GM18519 (cell line): ENCODE results near the gene ZNF274.
"Not testable (repeated sequence)": the region's sequence is repeated elsewhere in the genome, so short reads cannot be mapped to it uniquely, and the experiment has no call there.

Source experiments
- ATAC-seq: cut with Tn5 transposase; IDR thresholded peaks from one replicate; pipeline ENCODE4 v1.9.1; 2021; ENCODE audit warnings: mild to moderate bottlenecking, moderate library complexity; ENCODE audit not compliant: unreplicated experiment, low FRiP score

The ZNF274 gene

DNA sequence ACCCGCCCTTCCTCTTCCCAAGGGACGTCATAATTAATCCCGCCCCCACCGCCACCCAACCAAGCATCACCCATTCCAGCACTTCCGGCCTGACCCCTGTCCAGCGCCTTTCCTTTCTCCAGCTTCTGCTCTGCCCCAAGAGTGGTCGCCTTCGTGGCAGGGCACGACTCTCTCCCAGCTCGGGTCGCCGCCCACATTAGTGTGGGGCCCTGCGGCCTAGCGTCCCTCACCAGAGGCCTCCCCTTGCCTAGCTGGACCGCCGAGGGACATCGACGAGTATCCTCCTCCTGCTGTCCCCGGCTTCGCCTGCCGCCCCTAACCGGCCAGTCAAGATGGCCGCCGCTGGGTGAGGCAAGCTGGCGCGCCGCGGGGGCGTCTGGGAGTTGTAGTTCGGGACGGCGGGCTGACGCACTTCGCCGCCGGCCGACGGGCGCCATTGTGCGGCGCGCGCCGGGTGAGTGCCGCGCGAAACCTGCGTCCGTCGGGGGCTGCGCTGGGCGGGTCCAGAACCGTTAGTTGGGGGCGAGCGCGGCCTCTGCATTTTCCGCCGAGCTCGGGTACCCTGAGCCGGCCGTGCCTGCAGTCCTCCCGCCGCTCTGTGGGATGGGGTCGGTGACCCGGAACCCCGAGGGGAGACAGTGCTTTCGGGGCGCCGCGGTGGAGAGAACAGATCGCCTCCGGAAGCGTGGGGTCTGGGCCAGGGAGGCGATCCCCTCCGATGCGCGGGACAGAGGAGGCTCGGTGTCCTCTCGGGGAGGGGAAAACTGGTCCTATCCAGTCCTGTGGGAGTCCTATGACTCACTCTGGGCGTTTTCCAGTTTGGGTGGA lies at the start of gene ZNF274:
TSS of gene ZNF274 (plus strand) at position 73 of the 828 bp plus-strand sequence. CDS start 905 bp downstream, outside the sequence.
- peak; percentile 78 for ATAC-seq

DNA sequence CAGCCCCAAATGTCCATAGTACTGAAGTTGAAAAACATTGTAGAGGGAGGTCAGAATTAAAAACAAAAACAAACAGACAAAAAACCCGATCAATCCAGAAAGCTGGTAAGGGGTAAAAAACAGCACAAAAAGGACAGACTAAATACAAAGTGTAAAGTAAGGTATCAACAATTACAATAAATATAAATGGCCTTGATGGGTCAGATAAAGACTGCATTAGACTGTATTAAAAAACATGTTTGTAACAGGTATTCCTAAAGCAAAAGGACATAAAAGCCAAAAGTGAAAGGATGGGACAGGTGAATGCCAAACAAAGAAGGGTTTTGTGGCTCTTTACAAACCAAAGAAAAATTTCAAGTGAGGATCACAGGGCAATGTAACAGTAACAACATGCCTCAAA lies 48.6 kb upstream of the ZNF274 start:
- no peak for ATAC-seq

DNA sequence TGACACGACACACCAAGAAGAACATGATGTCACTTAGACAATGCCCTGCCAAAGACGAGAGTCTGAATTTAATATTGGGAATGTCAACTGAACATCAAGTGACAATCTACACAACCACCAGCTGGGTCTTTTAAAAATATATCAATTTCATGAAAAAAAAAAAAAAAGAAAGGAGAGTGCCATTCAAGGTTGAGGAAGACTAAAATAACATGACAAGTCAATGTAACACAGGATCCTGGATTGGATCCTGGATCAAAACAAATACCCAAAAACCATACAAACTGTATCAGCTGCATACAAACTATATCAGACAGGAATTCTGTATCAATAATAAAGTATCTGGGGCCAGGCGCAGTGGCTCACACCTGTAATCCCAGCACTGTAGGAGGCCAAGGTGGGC lies 37.0 kb upstream of the ZNF274 start:
- ATAC-seq = no peak

DNA sequence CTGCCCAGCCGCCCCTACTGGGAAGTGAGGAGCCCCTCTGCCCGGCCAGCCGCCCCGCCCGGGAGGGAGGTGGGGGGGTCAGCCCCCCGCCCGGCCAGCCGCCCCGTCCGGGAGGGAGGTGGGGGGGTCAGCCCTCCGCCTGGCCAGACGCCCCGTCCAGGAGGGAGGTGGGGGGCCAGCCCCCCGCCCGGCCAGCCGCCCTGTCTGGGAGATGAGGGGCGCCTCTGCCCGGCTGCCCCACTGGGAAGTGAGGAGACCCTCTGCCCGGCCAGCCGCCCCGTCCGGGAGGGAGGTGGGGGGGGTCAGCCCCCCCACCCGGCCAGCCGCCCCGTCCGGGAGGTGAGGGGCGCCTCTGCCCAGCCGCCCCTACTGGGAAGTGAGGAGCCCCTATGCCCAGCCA lies 35.4 kb upstream of the ZNF274 start:
- not testable (repeated sequence) for ATAC-seq

DNA sequence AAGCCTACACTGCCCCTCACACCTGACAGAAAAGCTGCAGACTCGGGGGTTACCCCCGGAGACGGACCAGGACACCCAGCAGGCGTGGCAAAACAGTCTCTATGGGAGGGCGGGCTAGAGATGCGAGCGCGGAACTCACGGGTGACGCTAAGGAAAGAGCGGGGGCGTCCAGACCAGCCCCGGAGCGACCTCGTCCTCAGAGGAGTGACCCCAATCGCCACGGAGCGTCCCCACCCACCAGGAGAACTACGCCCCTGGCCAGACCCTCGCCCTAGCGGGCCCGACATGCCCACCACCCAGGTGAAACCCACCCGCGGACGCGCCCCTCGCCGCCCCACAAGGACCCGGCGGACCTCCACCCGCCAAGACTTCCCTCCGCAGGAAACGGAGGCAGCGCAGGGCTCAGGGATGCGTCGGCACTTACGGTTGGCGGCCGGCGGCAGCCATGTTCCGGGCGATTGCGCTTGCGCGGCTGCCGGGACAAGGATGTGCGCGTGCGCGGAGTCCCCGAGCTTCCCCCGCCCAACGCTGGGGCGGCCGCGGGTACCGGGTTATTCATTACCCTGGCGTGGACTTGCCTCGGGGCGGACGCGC lies 32.4 kb upstream of the ZNF274 start, which contains the start of gene ZNF329:
TSS of gene ZNF329 (minus strand) at position 462 of the 594 bp plus-strand sequence. CDS start 21,286 bp downstream, outside the sequence.
- ATAC-seq = no peak

DNA sequence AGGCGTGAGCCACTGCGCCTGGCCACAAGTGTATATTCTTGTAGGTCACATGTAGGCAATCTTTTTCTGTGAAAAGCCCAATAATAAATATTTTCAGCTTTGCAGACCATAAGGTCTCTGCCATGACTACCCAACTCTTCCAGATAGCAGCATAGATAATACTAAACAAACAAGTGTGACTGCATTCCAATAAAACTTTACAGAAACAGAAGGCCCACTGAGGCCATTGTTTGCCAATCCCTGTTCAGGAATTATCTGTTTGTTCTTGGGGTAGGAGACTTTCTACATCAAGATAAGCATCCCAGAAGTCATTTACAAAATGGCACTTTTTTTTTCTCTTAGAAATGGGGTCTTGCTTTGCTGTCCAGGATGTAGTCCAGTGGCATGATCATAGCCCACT lies 29.5 kb upstream of the ZNF274 start:
- no peak for ATAC-seq

DNA sequence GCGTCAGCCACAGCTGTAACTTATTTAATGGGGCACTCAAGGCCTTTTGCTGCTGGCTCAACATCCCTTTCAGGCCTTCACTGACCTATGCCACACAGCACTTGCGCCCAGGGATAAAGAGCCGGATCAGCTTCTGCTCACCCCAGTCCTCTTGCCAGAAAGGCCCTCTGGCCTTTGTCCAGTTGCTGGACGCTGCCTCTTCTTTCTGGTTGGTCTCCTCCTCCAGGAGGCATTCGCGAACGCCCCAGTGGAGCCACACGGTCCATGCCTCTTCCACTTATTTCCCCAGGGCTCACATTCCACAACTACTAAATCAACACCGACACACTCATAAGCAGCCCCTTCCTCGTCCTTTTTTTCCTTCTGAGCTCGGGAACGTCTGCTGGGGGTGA lies 28.6 kb upstream of the ZNF274 start:
- ATAC-seq = no peak

DNA sequence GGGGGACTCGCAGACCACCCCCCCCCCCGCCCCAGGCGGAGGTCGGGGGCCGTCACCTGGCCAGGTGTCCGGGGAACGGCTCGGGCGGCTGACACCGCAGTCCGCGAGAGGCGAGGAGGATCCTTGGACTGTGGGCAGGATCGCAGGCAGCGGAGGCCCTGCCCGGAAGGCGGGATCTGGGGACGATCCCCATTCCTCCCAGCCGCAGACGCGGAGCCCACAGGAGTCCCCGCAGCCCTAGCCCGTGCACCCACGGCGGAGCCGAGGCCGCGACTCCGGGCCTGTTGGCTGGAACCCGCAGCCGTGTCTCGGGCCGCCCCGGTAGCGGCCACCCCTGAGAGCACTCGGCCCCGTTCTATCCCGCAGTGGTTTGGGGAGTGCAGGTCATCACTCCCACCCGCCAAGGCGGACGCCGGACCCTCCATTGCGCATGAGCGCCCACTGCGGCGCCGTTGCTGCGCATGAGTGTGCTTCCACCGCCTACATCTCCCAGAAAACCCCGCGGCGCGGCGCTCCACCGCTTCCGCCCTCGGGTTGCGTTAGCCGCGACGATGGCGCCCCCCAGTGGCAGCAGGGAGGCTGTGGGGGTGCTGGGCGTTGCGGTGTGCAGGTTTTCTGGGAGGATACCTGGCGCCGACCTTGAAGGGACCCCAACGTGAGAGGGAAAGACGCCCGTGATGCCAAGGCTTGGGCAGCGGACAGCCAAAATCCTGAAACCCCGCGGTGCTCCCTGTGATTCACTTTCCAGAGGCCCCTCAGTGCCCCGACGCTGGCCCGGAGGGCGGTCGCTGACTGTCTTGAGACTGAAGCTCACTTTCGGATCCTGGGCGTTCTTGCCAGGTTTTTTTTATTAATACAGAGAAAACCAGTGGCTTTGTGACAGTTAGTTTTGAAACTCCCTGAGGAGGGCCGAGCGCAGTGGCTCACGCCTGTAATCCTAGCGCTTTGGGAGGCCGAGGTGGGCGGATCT lies 27.9 kb upstream of the ZNF274 start:
- peak; percentile 60 for ATAC-seq

DNA sequence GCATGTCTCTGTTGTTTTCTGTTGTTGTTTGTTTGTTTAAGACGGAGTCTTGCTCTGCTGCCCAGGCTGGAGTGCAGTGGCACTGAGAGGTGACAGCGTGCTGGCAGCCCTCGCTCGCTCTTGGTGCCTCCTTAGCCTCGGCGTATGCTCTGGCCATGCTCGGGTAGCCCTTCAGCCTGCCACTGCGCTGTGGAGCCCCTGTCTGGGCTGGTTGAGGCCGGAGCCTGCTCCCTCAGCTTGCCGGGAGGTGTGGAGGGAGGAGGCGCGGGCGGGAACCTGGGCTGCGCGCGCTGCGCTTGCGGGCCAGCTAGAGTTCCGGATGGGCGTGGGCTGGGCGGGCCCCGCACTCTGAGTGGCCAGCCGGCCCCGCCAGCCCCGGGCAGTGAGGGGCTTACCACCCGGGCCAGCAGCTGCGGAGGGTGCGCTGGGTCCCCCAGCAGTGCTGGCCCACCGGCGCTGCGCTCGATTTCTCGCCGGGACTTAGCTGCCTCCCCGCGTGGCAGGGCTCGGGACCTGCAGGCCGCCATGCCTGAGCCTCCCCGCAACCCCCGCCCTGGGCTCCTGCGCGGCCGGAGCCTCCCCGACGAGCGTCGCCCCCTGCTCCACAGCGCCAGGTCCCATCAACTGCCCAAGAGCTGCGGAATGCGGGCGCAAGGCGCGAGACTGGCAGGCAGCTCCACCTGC lies 25.7 kb upstream of the ZNF274 start:
- no peak for ATAC-seq

DNA sequence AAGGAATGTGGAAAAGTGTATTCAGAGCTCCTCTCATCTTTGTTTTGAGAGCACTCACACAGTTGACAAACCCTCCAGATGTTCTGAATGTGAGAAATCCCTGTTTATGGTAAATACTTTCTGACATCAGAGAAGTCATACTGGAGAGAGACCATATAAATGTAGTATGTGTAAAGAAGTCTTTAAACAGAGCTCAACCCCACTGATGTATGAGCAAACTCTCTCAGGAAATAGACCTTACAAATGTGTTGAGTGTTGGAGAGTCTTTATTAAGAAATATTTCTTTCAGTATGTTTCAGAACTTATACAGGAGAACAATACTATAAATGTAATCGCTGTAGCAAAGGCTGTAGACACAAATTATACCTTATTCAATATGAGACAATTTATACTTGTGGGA lies 16.6 kb upstream of the ZNF274 start:
- no peak for ATAC-seq

DNA sequence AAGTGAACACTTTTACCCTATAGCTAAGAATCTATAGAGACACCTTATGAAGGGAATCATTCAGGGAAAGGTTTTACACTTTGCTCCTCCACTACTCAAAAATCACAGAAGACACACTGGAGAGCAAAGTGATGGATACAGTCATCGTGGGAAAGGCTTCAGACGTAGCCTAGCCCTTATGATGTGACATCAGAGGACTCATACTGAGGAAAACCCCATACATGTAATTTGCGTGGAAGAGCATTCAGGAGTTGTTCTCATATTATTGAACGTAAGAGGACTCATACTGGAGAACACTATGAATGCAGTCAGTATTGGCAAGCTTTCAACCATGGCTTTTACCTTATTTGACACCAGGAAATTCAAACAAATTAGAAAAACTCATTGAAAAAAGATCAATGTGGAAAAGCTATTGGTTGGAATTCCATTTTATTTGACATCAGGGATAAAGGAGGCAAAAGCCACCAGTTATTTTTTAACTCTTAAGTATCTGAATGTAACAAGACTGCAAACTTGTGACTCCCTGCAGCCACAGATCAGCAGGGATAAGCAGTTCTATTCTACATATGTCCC lies 16.1 kb upstream of the ZNF274 start:
- ATAC-seq = no peak

DNA sequence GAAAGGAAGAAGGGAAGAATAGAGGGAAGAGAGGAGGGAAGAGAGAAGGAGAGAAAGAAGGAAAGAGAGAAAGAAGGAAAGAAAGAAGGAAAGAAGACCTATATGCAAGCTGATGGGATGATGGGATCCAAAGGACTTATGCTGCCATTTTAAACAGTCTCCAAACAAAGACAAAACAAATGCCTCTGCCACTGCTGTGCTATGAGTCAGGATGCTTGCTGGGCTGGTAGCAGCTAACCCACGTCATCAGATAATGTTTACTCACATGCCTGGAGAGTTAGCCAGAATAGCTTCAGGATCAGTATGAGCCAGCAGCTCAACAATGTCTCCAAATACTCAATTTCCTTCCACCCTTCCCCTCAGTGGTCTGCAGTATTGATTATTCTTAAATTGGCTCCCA lies 12.0 kb upstream of the ZNF274 start:
- no peak for ATAC-seq

DNA sequence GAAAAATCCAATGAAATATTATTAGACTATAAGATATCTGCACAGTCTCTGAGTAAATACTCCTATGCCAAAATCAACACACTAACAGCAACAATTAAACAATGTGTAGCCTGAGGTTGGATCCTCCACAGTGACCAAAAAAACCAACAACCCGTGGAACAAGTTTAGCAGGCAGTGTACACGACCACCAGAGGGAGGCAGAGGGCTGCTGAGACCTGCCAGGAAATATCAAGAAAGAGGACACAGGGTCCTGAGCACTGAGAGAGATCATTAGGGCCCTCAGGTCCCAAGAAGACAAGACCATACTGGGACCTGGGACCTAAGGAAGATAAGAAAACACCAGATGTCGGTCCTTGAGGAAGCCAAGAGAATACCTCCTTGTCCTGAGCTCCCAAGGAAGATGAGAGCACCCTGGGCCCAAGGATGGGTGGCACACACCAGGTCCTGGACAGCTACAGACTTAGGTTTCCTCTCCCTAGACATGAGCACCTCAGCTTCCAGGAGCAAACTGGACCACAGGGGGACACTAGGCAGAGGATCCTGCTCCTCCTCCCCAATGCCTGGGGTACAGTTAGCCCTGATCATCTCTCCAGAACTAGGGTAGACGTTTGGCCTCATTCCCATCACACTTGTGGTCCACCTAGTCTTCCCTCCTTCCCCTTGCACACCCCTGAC lies 822 bp upstream of the ZNF274 start:
- no peak for ATAC-seq

DNA sequence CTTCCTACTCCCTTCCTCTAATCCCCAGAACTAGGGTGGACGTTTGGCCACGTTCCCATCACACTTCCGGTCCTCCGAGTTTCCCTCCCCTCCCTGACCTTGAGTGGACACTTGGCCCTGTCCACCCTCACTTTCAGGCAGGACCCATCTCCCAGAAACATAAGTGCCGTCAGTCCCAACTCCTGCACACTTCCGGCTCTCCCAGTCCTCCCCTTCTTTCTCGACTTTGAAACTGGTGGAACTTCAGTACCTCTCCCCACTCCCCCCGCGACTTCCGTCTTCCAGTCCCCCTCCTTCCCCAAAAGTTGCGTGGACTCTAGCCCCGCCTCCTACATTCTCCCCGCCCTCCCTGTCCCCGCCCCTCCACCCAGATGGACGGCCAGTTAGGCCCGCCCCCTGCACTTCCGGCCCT lies 278 bp upstream of the ZNF274 start:
- ATAC-seq = no peak

DNA sequence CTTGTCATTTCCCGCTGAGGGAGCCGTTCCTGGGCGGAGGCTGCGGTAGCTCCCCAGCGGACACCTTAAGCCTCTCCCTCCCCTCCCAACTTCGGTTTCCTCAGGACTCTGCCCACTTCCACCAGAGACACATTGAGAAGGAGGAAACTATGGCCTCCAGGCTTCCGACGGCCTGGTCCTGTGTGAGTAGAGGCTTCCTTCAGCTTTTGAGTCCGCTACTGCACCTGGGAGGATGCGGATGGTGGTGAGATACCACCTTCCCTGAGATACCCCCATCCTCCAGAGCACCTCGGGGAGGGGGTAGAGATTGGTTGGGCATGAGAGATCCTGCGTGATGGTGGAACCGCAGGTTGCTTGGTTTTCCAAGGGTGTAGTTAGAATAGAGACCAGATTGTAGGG lies 955 bp downstream of the ZNF274 start:
- ATAC-seq = no peak

DNA sequence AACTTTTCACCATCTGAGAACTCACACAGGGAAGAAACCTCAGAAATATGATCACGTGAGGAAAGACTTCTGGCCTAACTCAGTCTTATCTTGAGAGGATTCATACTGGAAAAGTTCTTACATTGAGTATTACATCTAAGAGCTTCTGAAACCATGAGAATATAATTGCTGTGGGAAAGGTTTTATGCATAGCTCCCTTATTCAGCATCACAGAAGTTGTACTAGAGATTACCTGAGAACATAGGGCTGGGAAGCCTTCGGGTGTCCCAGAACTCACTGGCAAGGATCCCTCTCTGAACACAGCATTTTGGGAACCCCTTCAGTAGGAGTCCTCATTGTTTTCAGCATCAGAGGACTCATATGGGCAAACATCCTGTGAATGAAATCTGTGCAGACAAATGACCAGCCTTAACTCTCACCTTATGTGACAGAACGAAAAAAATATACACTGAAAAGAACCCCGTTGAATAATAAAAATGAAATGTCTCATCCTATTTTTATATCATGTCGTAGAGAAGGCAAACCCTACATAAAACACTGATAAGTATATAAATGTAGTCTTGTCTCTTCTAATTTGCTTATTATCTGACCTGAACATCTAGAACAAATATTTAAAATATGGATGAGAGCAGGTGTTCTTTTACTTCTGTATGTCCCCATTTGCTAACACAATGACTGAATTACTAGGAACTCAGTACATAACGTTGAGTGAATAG lies 14.2 kb downstream of the ZNF274 start:
- no peak for ATAC-seq

DNA sequence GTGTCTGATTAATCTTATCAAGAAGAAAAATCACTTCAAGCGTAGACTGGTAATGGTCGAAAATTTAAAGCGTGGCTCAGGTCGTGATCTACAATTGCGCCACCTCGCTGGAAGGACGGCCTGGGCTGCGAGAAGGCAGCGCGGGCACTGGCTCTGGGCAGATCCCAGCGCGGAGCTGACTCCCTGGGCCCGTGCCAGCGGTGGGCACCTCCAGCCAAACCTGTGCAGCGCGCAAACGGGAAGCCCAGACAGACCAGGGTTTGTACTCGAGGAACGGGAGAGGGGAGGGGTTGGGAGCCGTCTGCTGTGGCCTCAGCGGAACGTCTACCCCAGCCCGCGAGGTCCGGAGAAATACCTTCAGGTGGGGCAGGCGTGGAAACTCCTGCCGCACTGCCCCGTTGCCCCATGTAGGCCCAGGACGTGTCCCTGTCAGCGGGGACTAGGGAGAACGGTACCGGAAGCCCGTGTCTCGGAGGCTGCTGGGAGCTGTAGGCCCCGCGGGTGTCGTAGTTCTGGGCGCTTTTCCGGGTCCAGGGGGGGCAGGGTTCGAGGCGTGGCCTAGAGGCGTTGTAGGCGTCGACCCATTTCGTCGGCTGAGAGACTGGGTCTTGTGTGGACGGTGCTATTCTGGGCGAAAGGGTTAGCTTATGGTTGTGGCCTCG lies 21.1 kb downstream of the ZNF274 start:
- ATAC-seq = no peak

DNA sequence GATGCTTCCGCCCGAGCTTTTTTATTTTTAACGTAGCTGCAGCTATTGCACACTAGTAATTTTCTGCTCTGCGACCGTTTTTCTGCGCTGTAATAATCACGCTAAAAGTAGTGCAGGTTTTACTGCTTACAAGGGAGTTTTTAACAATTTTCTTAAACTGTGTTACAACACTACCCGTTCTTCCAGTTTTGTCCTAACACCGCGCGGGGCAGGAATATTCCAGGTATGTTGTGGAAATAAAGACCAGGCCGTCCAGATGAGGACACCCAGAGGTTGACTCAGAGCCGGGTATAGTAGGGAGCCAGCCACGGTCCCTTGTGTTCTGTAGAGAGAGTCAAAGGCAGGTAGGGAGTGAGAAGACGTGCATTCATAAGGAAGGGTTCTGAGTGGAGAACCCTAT lies 21.7 kb downstream of the ZNF274 start:
- no peak for ATAC-seq
